Measurements from ENCODE around the gene RNASE11. TPM values are rescaled to one million over a fixed set of nuclear protein-coding genes. Genes with fewer than 3 reads are reported as not detected.

RNASE11 gene
- total and polyA plus RNA-seq, 9 of the 15 experiments (the other 6 are each of a cell fraction or from before 2014, with no cell fraction given): 0.16 to 0.29 (median 0.22) TPM; not detected in 6

- no peak for TF ChIP-seq MLLT1 (IDR thresholded peaks at IDR 0.05)
- no peak for TF ChIP-seq CBX5 (IDR thresholded peaks at IDR 0.05; ENCODE audit: borderline replicate concordance, low read depth)
- TF ChIP-seq, protein P1, sequence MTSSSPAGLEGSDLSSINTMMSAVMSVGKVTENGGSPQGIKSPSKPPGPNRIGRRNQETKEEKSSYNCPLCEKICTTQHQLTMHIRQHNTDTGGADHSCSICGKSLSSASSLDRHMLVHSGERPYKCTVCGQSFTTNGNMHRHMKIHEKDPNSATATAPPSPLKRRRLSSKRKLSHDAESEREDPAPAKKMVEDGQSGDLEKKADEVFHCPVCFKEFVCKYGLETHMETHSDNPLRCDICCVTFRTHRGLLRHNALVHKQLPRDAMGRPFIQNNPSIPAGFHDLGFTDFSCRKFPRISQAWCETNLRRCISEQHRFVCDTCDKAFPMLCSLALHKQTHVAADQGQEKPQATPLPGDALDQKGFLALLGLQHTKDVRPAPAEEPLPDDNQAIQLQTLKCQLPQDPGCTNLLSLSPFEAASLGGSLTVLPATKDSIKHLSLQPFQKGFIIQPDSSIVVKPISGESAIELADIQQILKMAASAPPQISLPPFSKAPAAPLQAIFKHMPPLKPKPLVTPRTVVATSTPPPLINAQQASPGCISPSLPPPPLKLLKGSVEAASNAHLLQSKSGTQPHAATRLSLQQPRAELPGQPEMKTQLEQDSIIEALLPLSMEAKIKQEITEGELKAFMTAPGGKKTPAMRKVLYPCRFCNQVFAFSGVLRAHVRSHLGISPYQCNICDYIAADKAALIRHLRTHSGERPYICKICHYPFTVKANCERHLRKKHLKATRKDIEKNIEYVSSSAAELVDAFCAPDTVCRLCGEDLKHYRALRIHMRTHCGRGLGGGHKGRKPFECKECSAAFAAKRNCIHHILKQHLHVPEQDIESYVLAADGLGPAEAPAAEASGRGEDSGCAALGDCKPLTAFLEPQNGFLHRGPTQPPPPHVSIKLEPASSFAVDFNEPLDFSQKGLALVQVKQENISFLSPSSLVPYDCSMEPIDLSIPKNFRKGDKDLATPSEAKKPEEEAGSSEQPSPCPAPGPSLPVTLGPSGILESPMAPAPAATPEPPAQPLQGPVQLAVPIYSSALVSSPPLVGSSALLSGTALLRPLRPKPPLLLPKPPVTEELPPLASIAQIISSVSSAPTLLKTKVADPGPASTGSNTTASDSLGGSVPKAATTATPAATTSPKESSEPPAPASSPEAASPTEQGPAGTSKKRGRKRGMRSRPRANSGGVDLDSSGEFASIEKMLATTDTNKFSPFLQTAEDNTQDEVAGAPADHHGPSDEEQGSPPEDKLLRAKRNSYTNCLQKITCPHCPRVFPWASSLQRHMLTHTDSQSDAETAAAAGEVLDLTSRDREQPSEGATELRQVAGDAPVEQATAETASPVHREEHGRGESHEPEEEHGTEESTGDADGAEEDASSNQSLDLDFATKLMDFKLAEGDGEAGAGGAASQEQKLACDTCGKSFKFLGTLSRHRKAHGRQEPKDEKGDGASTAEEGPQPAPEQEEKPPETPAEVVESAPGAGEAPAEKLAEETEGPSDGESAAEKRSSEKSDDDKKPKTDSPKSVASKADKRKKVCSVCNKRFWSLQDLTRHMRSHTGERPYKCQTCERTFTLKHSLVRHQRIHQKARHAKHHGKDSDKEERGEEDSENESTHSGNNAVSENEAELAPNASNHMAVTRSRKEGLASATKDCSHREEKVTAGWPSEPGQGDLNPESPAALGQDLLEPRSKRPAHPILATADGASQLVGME (CRISPR knock-in tag; IDR thresholded peaks at IDR 0.05): no peak
- no peak for TF ChIP-seq CBFA2T3 (IDR thresholded peaks at IDR 0.05)
- TF ChIP-seq KAT2B (IDR thresholded peaks at IDR 0.05; ENCODE audit: low read depth, low read length): no peak
- TF ChIP-seq ZNF217 (CRISPR knock-in tag; IDR thresholded peaks at IDR 0.05): no peak
- peak; percentile 81 for TF ChIP-seq CC2D1A (IDR thresholded peaks at IDR 0.05)
- no peak for TF ChIP-seq WHSC1 (IDR thresholded peaks at IDR 0.05; ENCODE audit: low read length)
- TF ChIP-seq MECOM (CRISPR knock-in tag; IDR thresholded peaks at IDR 0.05): no peak
- 0 out of 2 replicates have a peak, but pooled peaks have one; percentile 67 for TF ChIP-seq XRCC5 (IDR thresholded peaks at IDR 0.05; ENCODE audit: low read depth, low read length)
- TF ChIP-seq BMI1 (IDR thresholded peaks at IDR 0.05; ENCODE audit: low read length): no peak
- TF ChIP-seq RBBP5 (IDR thresholded peaks at IDR 0.05; ENCODE audit: borderline replicate concordance, insufficient read depth, low read length, poor library complexity, severe bottlenecking): peak; percentile 99
- no peak for TF ChIP-seq TRIM28 (IDR thresholded peaks at IDR 0.05)
- TF ChIP-seq ZC3H11A (IDR thresholded peaks at IDR 0.05; ENCODE audit: low read depth, low read length): no peak
- no peak for TF ChIP-seq RBM22 (IDR thresholded peaks at IDR 0.05; ENCODE audit: low read depth, low read length, poor library complexity, severe bottlenecking)
- TF ChIP-seq, protein P2, sequence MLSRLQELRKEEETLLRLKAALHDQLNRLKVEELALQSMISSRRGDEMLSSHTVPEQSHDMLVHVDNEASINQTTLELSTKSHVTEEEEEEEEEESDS (CRISPR knock-in tag; IDR thresholded peaks at IDR 0.05): no peak
- TF ChIP-seq PHB (CRISPR knock-in tag; IDR thresholded peaks at IDR 0.05): no peak
- TF ChIP-seq ZBTB43 (CRISPR knock-in tag; IDR thresholded peaks at IDR 0.05): no peak
- no peak for TF ChIP-seq SMAD3 (CRISPR knock-in tag; conservative IDR thresholded peaks at IDR 0.05)
- peak in 1 of 2 experiments; percentile 58; a peak in 1 of 4 replicates for TF ChIP-seq CSDE1 (IDR thresholded peaks at IDR 0.05)
- no peak for TF ChIP-seq TAF9B (IDR thresholded peaks at IDR 0.05; ENCODE audit: partially characterized antibody)
Measured at GRCh38 chr14:20609215-20610001, 21.6 kb upstream of the RNASE11 start (continued).

Data from K562 (cell line).